Coronary artery (tissue), 2 donors: Measurements from ENCODE around the gene DCP1A.

Experiments
- DNase-seq: peaks from one replicate; pipeline ENCODE4 v3.0.0-alpha.2; 2017; ENCODE audit warnings: low spot score
- H3K27ac ChIP-seq, 2 donors: fragments of 200-600 bp; sonication (generic); one replicate each; pipeline ENCODE4 v1.5.1; 2016 to 2019
- H3K4me3 ChIP-seq: fragments of 200-600 bp; sonication (generic); 2 replicates; pipeline ENCODE4 v1.5.1; 2016; ENCODE audit warnings: mild to moderate bottlenecking, moderate library complexity
- TF ChIP-seq, protein P1 (sequence below): fragments of 200-600 bp; sonication (generic); IDR thresholded peaks from one replicate; pipeline ENCODE4 v1.5.1; 2019; ENCODE audit warnings: antibody characterized with exemption

Gene DCP1A

DNA sequence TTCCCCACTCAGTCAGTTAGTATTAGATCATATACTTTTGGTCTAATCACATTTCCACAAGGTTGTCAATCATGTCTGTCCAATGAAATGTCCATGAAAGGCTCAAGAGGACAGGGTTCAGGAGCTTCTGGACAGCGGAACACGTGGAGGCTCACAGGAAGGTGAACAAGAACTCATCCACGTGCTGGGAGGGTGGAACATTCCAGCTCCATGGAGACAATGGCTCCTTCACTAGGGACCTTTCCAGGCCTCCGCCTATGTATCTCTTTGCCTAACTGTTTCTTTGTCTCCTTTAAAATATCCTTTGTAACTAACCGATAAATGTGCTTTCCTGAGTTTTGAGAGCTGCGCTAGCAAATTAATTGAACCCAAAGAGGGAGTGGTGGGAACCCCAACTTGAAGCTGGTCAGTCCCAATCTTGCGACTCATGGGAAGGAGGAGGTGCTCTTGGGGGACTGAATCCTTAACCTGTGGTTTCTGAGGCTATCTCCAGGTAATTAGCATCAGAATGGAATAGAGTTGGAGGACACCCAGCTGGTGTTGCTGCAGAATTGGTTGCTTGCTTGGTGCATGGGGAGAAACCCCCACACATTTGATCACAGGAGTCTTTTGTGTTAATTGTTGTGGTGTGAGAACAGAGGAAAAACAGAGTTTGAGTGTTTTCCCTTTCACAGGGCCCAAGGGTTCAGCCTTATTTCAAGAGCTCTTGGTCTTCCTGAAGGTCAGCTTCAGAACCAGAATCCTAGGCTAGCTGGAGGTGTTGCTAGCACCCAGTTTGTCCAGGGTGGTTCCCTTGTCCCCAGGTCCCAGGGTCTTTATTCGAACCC is 88.5 kb downstream of the DCP1A start:
- TF ChIP-seq, protein P1, sequence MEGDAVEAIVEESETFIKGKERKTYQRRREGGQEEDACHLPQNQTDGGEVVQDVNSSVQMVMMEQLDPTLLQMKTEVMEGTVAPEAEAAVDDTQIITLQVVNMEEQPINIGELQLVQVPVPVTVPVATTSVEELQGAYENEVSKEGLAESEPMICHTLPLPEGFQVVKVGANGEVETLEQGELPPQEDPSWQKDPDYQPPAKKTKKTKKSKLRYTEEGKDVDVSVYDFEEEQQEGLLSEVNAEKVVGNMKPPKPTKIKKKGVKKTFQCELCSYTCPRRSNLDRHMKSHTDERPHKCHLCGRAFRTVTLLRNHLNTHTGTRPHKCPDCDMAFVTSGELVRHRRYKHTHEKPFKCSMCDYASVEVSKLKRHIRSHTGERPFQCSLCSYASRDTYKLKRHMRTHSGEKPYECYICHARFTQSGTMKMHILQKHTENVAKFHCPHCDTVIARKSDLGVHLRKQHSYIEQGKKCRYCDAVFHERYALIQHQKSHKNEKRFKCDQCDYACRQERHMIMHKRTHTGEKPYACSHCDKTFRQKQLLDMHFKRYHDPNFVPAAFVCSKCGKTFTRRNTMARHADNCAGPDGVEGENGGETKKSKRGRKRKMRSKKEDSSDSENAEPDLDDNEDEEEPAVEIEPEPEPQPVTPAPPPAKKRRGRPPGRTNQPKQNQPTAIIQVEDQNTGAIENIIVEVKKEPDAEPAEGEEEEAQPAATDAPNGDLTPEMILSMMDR, result no peak
- no peak overlapping the region for H3K27ac ChIP-seq
- no peak for DNase-seq
- no peak overlapping the region for H3K4me3 ChIP-seq

DNA sequence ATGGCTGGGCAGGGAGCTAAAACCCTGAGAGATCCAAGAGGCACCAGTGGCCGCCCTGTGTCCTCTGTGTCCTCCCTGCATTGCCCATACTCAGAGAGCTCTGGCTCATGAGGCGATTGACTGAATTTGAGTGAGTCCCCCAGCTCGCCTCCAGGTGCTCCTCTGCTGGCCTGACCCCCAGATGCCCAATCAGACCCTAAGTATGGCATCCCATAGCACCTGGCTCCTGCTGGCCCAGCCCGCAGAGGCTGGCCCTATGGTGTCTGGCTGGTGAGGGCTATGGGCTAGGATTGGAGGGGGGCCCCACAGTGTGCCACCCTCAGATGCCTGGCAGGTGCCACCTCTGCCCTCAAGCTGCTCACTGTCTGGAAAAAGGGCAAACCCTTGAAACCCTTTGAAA is 89.9 kb downstream of the DCP1A start:
- Histone ChIP-seq H3K27ac (no peak overlapping the region), H3K4me3 (no peak overlapping the region)
- TF ChIP-seq, protein P1, result no peak
- no peak for DNase-seq

DNA sequence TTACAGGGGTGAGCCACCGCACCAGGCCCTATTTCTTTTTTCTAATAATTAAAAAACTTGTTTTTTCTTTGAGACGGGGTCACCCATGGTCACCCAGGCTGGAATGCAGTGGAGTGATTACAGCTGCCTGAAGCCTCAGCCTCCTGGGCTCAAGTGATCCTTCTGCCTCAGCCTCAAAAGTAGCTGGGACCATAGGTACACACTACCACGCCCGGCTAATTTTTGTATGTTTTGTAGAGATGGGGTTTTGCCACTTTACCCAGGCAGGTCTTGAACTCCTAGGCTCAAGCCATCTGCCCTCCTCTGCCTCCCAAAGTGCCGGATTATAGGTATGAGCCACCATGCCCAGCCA is 90.7 kb downstream of the DCP1A start:
- no peak for DNase-seq
- H3K4me3 ChIP-seq, result no peak overlapping the region
- no peak overlapping the region for H3K27ac ChIP-seq
- TF ChIP-seq, protein P1, result no peak

DNA sequence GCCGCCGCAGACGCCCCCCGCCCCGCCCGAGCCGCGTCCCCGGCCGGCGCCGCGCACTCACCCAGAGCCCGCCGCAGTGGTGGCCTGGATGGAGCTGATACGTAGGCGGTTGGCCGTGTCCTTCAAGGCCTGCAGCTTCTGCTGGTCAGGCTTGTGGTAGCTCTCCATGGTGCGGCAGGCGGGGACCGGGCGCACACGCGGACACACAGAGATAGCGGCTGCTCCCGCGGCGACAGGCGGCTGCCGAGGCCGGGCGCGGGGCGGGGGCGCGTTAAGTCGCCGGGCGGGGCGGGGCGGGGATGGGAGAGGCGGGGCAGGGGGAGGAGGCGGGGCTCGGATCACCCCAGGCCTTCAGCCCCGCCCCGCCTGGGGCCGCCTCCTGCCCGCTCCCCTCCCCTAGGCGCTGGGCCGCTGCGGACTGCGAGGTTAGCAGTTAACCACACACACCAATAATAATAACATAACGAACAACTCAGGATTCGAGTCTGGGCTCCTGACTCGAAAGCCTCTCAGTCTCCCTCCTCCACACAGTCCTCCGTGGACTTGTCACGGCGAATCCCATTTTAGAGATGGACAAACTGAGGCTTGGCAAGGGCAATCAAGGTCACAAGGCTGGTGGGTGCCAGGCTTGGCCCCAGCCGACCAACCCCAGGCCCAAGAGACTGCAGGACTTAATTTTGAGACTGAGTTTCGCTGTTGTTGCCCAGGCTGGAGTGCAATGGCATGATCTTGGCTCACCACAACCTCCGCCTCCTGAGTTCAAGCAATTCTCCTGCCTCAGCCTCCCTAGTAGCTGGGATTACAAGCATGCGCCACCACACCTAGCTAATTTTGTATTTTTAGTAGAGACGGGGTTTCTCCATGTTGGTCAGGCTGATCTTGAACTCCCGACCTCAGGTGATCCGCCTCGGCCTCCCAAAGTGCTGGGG is 91.3 kb downstream of the DCP1A start, which contains the start of gene TKT:
TSS of gene TKT (minus strand) at position 248 of the 929 bp plus-strand sequence. CDS start at position 168, 80 bp downstream.
- TF ChIP-seq, protein P1, result no peak
- peak; percentile 88 for DNase-seq
- peak within 1 kb of the TSS; percentile 48 to 95 for H3K27ac ChIP-seq
- H3K4me3 ChIP-seq, result peak within 1 kb of the TSS; percentile 98

DNA sequence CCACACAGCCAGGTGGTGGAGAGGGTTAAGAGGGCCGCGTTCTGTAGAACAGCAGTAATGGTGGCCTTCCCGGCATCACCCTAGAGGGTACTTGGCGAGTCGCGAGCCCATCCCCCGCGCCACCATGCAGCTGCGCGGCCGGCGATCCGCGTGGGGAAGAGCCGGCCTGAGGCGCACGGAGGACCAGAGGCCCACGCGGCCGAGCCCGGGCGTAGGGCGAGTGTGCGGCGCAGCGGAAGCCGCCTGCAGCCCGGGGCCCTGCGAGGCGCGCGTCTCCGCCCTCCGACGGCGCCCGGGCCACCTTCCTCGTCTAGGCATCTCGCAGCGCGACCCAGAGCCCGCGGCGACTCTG is 91.9 kb downstream of the DCP1A start:
- H3K27ac ChIP-seq, result peak overlapping the region; percentile 48 to 95
- DNase-seq, result no peak
- peak overlapping the region; percentile 98 for H3K4me3 ChIP-seq
- TF ChIP-seq, protein P1, result no peak

DNA sequence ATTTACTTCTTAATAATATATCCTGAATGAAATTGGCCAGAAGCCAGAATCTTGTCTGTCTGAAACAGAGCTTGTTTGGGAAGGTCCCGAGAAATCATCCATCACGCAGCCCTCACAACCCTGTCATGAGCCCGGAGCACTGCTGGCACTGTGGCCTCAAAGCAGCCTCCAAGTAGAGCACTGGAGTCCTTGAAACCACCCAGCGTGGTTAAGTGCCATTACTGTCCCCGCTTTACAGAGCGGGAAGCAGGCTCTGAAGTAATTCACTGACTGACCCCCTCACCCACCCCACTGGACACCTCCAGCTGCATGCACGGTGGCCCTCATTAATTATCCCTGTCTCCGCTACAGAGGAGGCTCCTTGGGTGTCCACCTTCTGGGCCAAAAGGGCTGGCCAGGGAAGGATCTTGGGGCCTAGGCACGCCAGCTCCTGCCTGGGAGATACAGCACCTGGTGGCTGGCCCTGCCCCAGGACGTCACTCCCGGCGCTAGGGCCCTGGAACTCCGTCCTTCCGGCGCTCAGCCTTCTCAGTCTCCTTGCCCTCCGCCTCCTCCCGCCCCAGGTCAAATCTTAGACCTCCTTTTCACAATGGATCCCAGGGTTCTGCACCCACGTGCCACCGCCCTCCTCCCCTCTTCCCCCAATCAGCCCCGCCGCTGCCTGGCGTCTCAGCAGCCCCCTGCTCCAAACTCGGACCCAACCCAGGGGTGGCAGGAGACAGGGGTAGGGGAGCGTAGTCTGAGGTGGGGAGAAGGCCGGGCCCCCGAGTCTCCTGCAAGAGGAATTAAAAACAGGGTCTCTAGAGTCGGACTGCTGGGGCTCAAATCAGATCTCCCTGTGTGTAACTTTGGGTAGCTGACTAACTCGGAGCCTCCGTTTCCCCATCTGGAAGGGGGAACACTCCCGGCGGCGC is 92.6 kb downstream of the DCP1A start:
- Histone ChIP-seq H3K4me3 (peak overlapping the region; percentile 98), H3K27ac (peak overlapping the region; percentile 48 to 95)
- TF ChIP-seq, protein P1, result no peak
- no peak for DNase-seq
